ENCODE data around the gene FBL.

GRCh38 chr19:39873385-39873784, 27.2 kb upstream of the FBL start:
- TF ChIP-seq BHLHE40 (IDR thresholded peaks at IDR 0.05; ENCODE audit: low read depth, low read length) (no peak), RCOR1 (IDR thresholded peaks at IDR 0.05; ENCODE audit: insufficient replicate concordance, low read length) (no peak), CTCF (conservative IDR thresholded peaks at IDR 0.05; ENCODE audit: low read depth, low read length) (no peak), MAFK (IDR thresholded peaks at IDR 0.05; ENCODE audit: low read depth, low read length) (no peak), POLR2A (IDR thresholded peaks at IDR 0.05; ENCODE audit: low read depth, low read length) (no peak), CEBPB (IDR thresholded peaks at IDR 0.05; ENCODE audit: low read depth, low read length) (no peak), RFX5 (IDR thresholded peaks at IDR 0.05; ENCODE audit: low read depth, low read length) (no peak), ELK1 (IDR thresholded peaks at IDR 0.05; ENCODE audit: borderline replicate concordance, low read depth, low read length) (no peak), FOS (IDR thresholded peaks at IDR 0.05; ENCODE audit: low read depth, low read length) (no peak)
